ENCODE measurements around the gene NRARP. TPM values are rescaled to one million over a fixed set of nuclear protein-coding genes. Genes with fewer than 3 reads are reported as not detected.

NRARP gene
- polyA plus RNA-seq, 3 donors, result 15.4 TPM; not detected in 2

GRCh38 chr9:137293094-137293481, 9.0 kb downstream of the NRARP start:
- peaks cover 5 to 23% (median 15%) of the 10 kb centered on the region in 7 donors for H3K9me3 Mint-ChIP-seq

GRCh38 chr9:137286975-137287383, 15.1 kb downstream of the NRARP start:
- Histone ChIP-seq H3K79me2 (ENCODE audit: insufficient read depth, low read length) (no peaks in the 10 kb centered on the region), H3K9ac (ENCODE audit: insufficient read depth, low read length, poor library complexity, severe bottlenecking) (no peak overlapping the region), H3K9me3 (replicated peaks in 1 of 2; ENCODE audit: control insufficient read depth in 1 of 2, insufficient read depth in 1 of 2, low read length in 2 of 2) (peaks cover 0 to 8% of the 10 kb centered on the region in 2 donors), H3K27ac (ENCODE audit: low read depth in 1 of 2, low read length in 2 of 2) (no peak overlapping the region), H4K20me1 (ENCODE audit: insufficient read depth, low read length) (peaks cover 29% of the 10 kb centered on the region), H3K27me3 (ENCODE audit: control insufficient read depth in 2 of 2, insufficient read depth in 2 of 2, low read length in 2 of 2) (no peaks in the 10 kb centered on the region), H3K36me3 (replicated peaks in 1 of 2; ENCODE audit: control insufficient read depth in 1 of 2, insufficient read depth in 2 of 2, low read length in 2 of 2) (peaks cover 10 to 22% of the 10 kb centered on the region in 2 donors), H3K4me2 (replicated peaks; ENCODE audit: extremely low read depth, low read length, poor library complexity, severe bottlenecking) (no peak overlapping the region), H3K4me3 (replicated peaks in 1 of 3; ENCODE audit: low read depth in 2 of 3, low read length in 3 of 3) (no peak overlapping the region), H2AFZ (ENCODE audit: insufficient read depth, low read depth, low read length, poor library complexity, severe bottlenecking) (no peak overlapping the region), H3K4me1 (ENCODE audit: control insufficient read depth in 1 of 2, insufficient read depth in 2 of 2, low read length in 2 of 2) (peaks cover 11 to 29% of the 10 kb centered on the region in 2 donors)
- Mint-ChIP-seq H3K27me3 (ENCODE audit: low read depth in 3 of 3) (peaks cover 4 to 7% (median 5%) of the 10 kb centered on the region in 3 donors), H3K36me3 (peaks cover 21 to 26% of the 10 kb centered on the region in 2 donors), H3K27ac (no peak overlapping the region), H3K9me3 (peaks cover 0 to 11% (median 7%) of the 10 kb centered on the region in 7 donors), H3K4me3 (peak overlapping the region in 1 of 2 donors; percentile 7), H3K4me1 (peaks cover 26% of the 10 kb centered on the region)
- 68% methylated on average over 12 of the region's 14 CpGs for WGBS (ENCODE audit: insufficient coverage)
- TF ChIP-seq CTCF (IDR thresholded peaks at IDR 0.05), result no peak
- peak in 2 of 3 donors; percentile 32 to 34 for DNase-seq
- intact Hi-C loops (cut with micrococcal nuclease), result no loop called here

More at GRCh38 chr9:137293094-137293481, 9.0 kb downstream of the NRARP start:
- Histone ChIP-seq H3K4me2 (replicated peaks; ENCODE audit: extremely low read depth, low read length, poor library complexity, severe bottlenecking) (no peak overlapping the region), H3K9ac (ENCODE audit: insufficient read depth, low read length, poor library complexity, severe bottlenecking) (no peak overlapping the region), H3K36me3 (replicated peaks in 1 of 2; ENCODE audit: control insufficient read depth in 1 of 2, insufficient read depth in 2 of 2, low read length in 2 of 2) (no peaks in the 10 kb centered on the region), H3K27ac (ENCODE audit: low read depth in 1 of 2, low read length in 2 of 2) (no peak overlapping the region), H3K4me3 (replicated peaks in 1 of 3; ENCODE audit: low read depth in 2 of 3, low read length in 3 of 3) (no peak overlapping the region), H3K9me3 (replicated peaks in 1 of 2; ENCODE audit: control insufficient read depth in 1 of 2, insufficient read depth in 1 of 2, low read length in 2 of 2) (peaks cover 11 to 13% of the 10 kb centered on the region in 2 donors), H3K79me2 (ENCODE audit: insufficient read depth, low read length) (no peaks in the 10 kb centered on the region), H2AFZ (ENCODE audit: insufficient read depth, low read depth, low read length, poor library complexity, severe bottlenecking) (no peak overlapping the region), H3K27me3 (ENCODE audit: control insufficient read depth in 2 of 2, insufficient read depth in 2 of 2, low read length in 2 of 2) (peaks cover 25 to 45% of the 10 kb centered on the region in 2 donors), H4K20me1 (ENCODE audit: insufficient read depth, low read length) (no peaks in the 10 kb centered on the region), H3K4me1 (ENCODE audit: control insufficient read depth in 1 of 2, insufficient read depth in 2 of 2, low read length in 2 of 2) (peaks cover 6 to 8% of the 10 kb centered on the region in 2 donors)
- Mint-ChIP-seq H3K4me3 (peak overlapping the region in 1 of 2 donors; percentile 65), H3K27me3 (ENCODE audit: low read depth in 3 of 3) (peaks cover 48 to 53% (median 53%) of the 10 kb centered on the region in 3 donors), H3K27ac (peak overlapping the region in 1 of 7 donors; percentile 28), H3K4me1 (peaks cover 10% of the 10 kb centered on the region), H3K36me3 (peaks cover 0 to 9% of the 10 kb centered on the region in 2 donors)
- intact Hi-C loops (cut with micrococcal nuclease), result loop anchor here in 1 of 2 donors (10.0 kb wide), 2 partner anchors 152 to 232 kb away; partner anchors contain the start of gene ENTPD8
- no peak for DNase-seq
- no peak for TF ChIP-seq CTCF (IDR thresholded peaks at IDR 0.05)
- WGBS (ENCODE audit: insufficient coverage), result 92% methylated on average over 8 of the region's 15 CpGs
